Neural progenitor cell (in vitro differentiated cells): ENCODE measurements around the gene WDR37. TPM values are rescaled to one million over a fixed set of nuclear protein-coding genes. Genes with fewer than 3 reads are reported as not detected.
"Not testable (repeated sequence)": the region's sequence is repeated elsewhere in the genome, so short reads cannot be mapped to it uniquely, and the experiment has no call there.

Source experiments
- DNase-seq: peaks from one replicate; pipeline ENCODE4 v3.0.0-alpha.2; 2016; ENCODE audit warnings: low spot score
- H2AFZ ChIP-seq: fragments of 200-600 bp; sonication (generic); replicated peaks from 2 replicates; pipeline ENCODE4 v1.6.1; 2016; ENCODE audit warnings: antibody characterized with exemption
- H3F3A ChIP-seq: fragments of 200-600 bp; sonication (generic); 2 replicates; pipeline ENCODE4 v1.6.1; 2016; ENCODE audit warnings: antibody characterized with exemption, low read depth
- H3K27ac ChIP-seq: fragments of 200-600 bp; sonication (generic); 2 replicates; pipeline ENCODE4 v1.5.1; 2016; ENCODE audit warnings: mild to moderate bottlenecking
- H3K27me3 ChIP-seq: fragments of 200-600 bp; sonication (generic); 2 replicates; pipeline ENCODE4 v1.6.1; 2016; ENCODE audit warnings: mild to moderate bottlenecking, moderate library complexity
- H3K36me3 ChIP-seq: fragments of 200-600 bp; sonication (generic); 2 replicates; pipeline ENCODE4 v1.5.1; 2016
- H3K4me1 ChIP-seq: fragments of 200-600 bp; sonication (generic); 2 replicates; pipeline ENCODE4 v1.6.1; 2016; ENCODE audit warnings: mixed run types
- H3K4me2 ChIP-seq: fragments of 200-600 bp; sonication (generic); 2 replicates; pipeline ENCODE4 v1.6.1; 2016
- H3K4me3 ChIP-seq: fragments of 200-600 bp; sonication (generic); 2 replicates; pipeline ENCODE4 v1.5.1; 2016
- H3K79me2 ChIP-seq: fragments of 200-600 bp; sonication (generic); 2 replicates; pipeline ENCODE4 v1.6.1; 2016; ENCODE audit warnings: low read depth
- H3K9ac ChIP-seq: fragments of 200-600 bp; sonication (generic); 2 replicates; pipeline ENCODE4 v1.6.1; 2016
- H3K9me3 ChIP-seq: fragments of 200-600 bp; sonication (generic); 2 replicates; pipeline ENCODE4 v1.5.1; 2016; ENCODE audit warnings: low read depth
- H4K20me1 ChIP-seq: fragments of 200-600 bp; sonication (generic); 2 replicates; pipeline ENCODE4 v1.6.1; 2016; ENCODE audit warnings: low read depth
- H3K27ac Mint-ChIP-seq: 3 replicates; pipeline ENCODE4 v1.8.0; 2021; ENCODE audit warnings: mixed read lengths
- H3K27me3 Mint-ChIP-seq: 2 replicates; pipeline ENCODE4 v1.8.0; 2022; ENCODE audit warnings: low read depth, mild to moderate bottlenecking, inconsistent platforms, moderate library complexity, mixed read lengths; ENCODE audit not compliant: insufficient read depth
- H3K36me3 Mint-ChIP-seq: 3 replicates; pipeline ENCODE4 v1.8.0; 2021; ENCODE audit warnings: mixed read lengths
- H3K4me1 Mint-ChIP-seq: 3 replicates; pipeline ENCODE4 v1.8.0; 2021; ENCODE audit warnings: mixed read lengths
- H3K4me3 Mint-ChIP-seq: 3 replicates; pipeline ENCODE4 v1.8.0; 2021; ENCODE audit warnings: mild to moderate bottlenecking, moderate library complexity, mixed read lengths
- H3K9me3 Mint-ChIP-seq: 3 replicates; pipeline ENCODE4 v1.8.0; 2020; ENCODE audit warnings: mixed read lengths
- EZH2 ChIP-seq: fragments of 200-600 bp; sonication (generic); IDR thresholded peaks from 2 replicates; pipeline ENCODE4 v1.6.1; 2017; ENCODE audit warnings: antibody characterized with exemption, mild to moderate bottlenecking, moderate library complexity
- EZH2phosphoT487 ChIP-seq: fragments of 200-600 bp; sonication (generic); IDR thresholded peaks from 2 replicates; pipeline ENCODE4 v1.6.1; 2017; ENCODE audit warnings: antibody characterized with exemption
- total RNA-seq: library from RNA; depleted of rRNA; stranded (reverse); fragments of >200 nt; gene quantifications from 2 replicates; pipeline ENCODE4 v1.2.3, GENCODE V29; 2015; ENCODE audit warnings: low replicate concordance
- TF ChIP-seq, protein P1 (sequence below): fragments of 200-600 bp; sonication (generic); IDR thresholded peaks from 2 replicates; pipeline ENCODE4 v1.5.1; 2017; ENCODE audit warnings: antibody characterized with exemption, mild to moderate bottlenecking

Gene WDR37
- total RNA-seq, 1 donor from 2014 or later: 14.7 TPM

DNA sequence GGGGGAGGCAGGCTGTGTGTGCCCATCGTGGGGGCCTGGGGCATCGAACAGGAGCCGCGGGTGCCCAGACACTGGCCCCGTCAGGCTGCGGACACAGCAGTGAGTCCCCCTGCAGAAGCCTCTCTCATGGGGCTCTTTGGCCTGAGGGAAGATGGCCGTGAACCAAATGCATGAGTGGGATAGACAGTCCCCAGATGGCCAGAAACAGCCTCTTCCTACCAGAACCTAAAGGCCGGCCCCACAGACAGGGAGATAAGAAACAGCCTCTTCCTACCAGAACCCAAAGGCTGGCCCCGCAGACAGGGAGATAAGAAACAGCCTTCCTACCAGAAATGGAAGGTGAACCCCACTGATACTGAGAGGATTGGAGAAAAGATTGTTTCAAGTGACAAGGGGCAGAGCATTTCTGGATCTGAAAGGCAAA lies 47.1 kb upstream of the WDR37 start:
- Histone ChIP-seq H3K9ac (no peak overlapping the region), H3F3A (no peaks in the 10 kb centered on the region), H4K20me1 (peaks cover 6% of the 10 kb centered on the region), H3K27me3 (no peaks in the 10 kb centered on the region), H3K4me3 (no peak overlapping the region), H3K9me3 (no peaks in the 10 kb centered on the region), H3K36me3 (no peaks in the 10 kb centered on the region), H3K79me2 (no peaks in the 10 kb centered on the region), H3K4me1 (no peaks in the 10 kb centered on the region), H3K4me2 (no peak overlapping the region), H2AFZ (no peak overlapping the region), H3K27ac (no peak overlapping the region)
- H3K36me3 Mint-ChIP-seq: peaks cover 47% of the 10 kb centered on the region
- H3K4me3 Mint-ChIP-seq: no peak overlapping the region
- H3K27ac Mint-ChIP-seq: no peak overlapping the region
- H3K9me3 Mint-ChIP-seq: no peaks in the 10 kb centered on the region
- TF ChIP-seq EZH2phosphoT487 (no peak), EZH2 (no peak)
- TF ChIP-seq, protein P1, sequence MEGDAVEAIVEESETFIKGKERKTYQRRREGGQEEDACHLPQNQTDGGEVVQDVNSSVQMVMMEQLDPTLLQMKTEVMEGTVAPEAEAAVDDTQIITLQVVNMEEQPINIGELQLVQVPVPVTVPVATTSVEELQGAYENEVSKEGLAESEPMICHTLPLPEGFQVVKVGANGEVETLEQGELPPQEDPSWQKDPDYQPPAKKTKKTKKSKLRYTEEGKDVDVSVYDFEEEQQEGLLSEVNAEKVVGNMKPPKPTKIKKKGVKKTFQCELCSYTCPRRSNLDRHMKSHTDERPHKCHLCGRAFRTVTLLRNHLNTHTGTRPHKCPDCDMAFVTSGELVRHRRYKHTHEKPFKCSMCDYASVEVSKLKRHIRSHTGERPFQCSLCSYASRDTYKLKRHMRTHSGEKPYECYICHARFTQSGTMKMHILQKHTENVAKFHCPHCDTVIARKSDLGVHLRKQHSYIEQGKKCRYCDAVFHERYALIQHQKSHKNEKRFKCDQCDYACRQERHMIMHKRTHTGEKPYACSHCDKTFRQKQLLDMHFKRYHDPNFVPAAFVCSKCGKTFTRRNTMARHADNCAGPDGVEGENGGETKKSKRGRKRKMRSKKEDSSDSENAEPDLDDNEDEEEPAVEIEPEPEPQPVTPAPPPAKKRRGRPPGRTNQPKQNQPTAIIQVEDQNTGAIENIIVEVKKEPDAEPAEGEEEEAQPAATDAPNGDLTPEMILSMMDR: no peak
- no peaks in the 10 kb centered on the region for H3K27me3 Mint-ChIP-seq
- no peak for DNase-seq
- no peaks in the 10 kb centered on the region for H3K4me1 Mint-ChIP-seq

DNA sequence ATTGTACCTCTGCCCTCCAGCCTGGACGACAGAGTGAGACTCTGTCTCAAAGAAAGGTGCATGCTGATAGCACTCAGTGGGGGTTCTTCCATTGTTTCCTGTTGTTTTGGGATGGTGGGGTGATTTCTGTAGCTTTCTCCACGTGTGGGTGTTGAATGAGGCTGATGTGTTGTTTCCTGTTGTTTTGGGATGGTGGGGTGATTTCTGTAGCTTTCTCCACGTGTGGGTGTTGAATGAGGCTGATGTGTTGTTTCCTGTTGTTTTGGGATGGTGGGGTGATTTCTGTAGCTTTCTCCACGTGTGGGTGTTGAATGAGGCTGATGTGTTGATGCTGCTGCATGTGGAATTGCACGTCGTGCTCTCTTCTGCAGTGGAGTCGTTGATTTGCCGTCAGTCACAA lies 46.2 kb upstream of the WDR37 start:
- not testable (repeated sequence) for H3K27me3 Mint-ChIP-seq, H3K9me3 ChIP-seq, H3K4me3 ChIP-seq, H4K20me1 ChIP-seq, H3K27me3 ChIP-seq, H3K4me2 ChIP-seq, H3K27ac Mint-ChIP-seq, H3K4me1 ChIP-seq, H3K9me3 Mint-ChIP-seq, H3K27ac ChIP-seq, H3K4me3 Mint-ChIP-seq, DNase-seq, H3K79me2 ChIP-seq, H2AFZ ChIP-seq, H3K36me3 ChIP-seq, H3F3A ChIP-seq, H3K4me1 Mint-ChIP-seq, H3K9ac ChIP-seq
- H3K36me3 Mint-ChIP-seq: peaks cover 54% of the 10 kb centered on the region

DNA sequence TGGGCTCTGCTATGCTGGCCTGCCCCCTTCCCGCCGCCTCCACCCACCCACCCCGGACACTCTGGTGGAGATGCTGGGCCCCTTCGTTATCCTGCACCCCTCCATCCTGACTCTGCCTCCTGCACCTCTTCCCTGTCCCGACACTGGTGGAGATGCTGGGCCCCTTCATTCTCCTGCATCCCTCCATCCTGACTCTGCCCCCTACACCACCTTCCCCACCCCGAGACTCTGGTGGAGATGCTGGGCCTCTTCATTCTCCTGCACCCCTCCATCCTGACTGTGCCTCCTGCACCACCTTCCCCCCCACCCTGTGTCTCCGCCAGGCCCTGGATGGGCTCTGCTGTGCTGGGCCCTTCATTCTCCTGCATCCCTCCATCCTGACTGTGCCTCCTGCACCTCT lies 45.5 kb upstream of the WDR37 start:
- no peak for TF ChIP-seq EZH2phosphoT487
- TF ChIP-seq EZH2: no peak
- TF ChIP-seq, protein P1: no peak
- H3K27ac Mint-ChIP-seq: no peak overlapping the region

DNA sequence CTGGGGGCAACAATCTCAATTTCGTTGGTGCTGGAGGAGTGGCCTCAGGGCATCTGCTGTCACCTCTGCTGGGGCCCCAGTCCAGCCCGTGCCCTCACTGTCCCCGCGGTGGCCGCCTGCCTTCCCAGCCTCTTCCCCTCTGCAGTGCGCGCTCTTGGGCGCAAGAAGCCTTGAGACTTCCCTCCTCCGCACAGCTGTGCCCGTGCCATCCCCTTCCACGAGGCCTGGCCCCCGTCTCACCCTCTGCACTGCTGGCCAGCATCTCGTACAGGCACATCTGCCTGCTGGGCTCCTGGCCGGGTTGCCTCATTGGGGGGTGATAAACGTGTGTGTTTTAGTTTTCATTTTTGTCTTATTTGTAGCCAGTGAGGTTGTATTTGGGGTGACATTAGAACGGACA lies 44.5 kb upstream of the WDR37 start:
- H3K27ac Mint-ChIP-seq: no peak overlapping the region
- no peaks in the 10 kb centered on the region for H3K9me3 ChIP-seq
- no peaks in the 10 kb centered on the region for H3K9me3 Mint-ChIP-seq
- TF ChIP-seq EZH2phosphoT487 (no peak), EZH2 (no peak)
- TF ChIP-seq, protein P1: no peak
- no peak overlapping the region for H2AFZ ChIP-seq
- H3K79me2 ChIP-seq: no peaks in the 10 kb centered on the region
- H3K36me3 ChIP-seq: no peaks in the 10 kb centered on the region
- peaks cover 49% of the 10 kb centered on the region for H3K36me3 Mint-ChIP-seq
- H3K4me3 Mint-ChIP-seq: no peak overlapping the region
- no peak overlapping the region for H3K9ac ChIP-seq
- DNase-seq: no peak
- no peaks in the 10 kb centered on the region for H3K4me1 ChIP-seq
- no peaks in the 10 kb centered on the region for H3K4me1 Mint-ChIP-seq
- no peaks in the 10 kb centered on the region for H3K27me3 Mint-ChIP-seq
- H4K20me1 ChIP-seq: no peaks in the 10 kb centered on the region
- H3K27me3 ChIP-seq: no peaks in the 10 kb centered on the region
- H3K4me3 ChIP-seq: no peak overlapping the region
- no peak overlapping the region for H3K27ac ChIP-seq
- no peak overlapping the region for H3K4me2 ChIP-seq
- no peaks in the 10 kb centered on the region for H3F3A ChIP-seq

More for the DNA sequence above, 45.5 kb upstream of the WDR37 start:
- H3K4me3 ChIP-seq: no peak overlapping the region
- no peak overlapping the region for H3K4me2 ChIP-seq
- no peak for DNase-seq
- Mint-ChIP-seq H3K4me1 (no peaks in the 10 kb centered on the region), H3K9me3 (no peaks in the 10 kb centered on the region), H3K36me3 (peaks cover 51% of the 10 kb centered on the region), H3K4me3 (no peak overlapping the region), H3K27me3 (no peaks in the 10 kb centered on the region)
- no peaks in the 10 kb centered on the region for H3K4me1 ChIP-seq
- H3K9me3 ChIP-seq: no peaks in the 10 kb centered on the region
- no peaks in the 10 kb centered on the region for H3K79me2 ChIP-seq
- no peaks in the 10 kb centered on the region for H3K27me3 ChIP-seq
- H3K9ac ChIP-seq: no peak overlapping the region
- no peaks in the 10 kb centered on the region for H3F3A ChIP-seq
- H3K36me3 ChIP-seq: no peaks in the 10 kb centered on the region
- H3K27ac ChIP-seq: no peak overlapping the region
- H2AFZ ChIP-seq: no peak overlapping the region
- H4K20me1 ChIP-seq: no peaks in the 10 kb centered on the region
